NCI-H526 treated with DMSO at 0.1 percent for 48 hours (cell line): ENCODE results near the gene ERBB4.
"Not testable (repeated sequence)": the region's sequence is repeated elsewhere in the genome, so short reads cannot be mapped to it uniquely, and the experiment has no call there.

ENCODE experiments used
- DNase-seq: peaks from one replicate; lab custom pipeline; 2025; lab: John Stamatoyannopoulos, UW

Gene ERBB4

GRCh38 chr2:211723398-211723797 lies 815.2 kb downstream of the ERBB4 start:
- no peak for DNase-seq

GRCh38 chr2:211722928-211723327 lies 815.7 kb downstream of the ERBB4 start:
- DNase-seq = no peak

- DNase-seq = not testable (repeated sequence)
Measured at GRCh38 chr2:211721874-211722273, 816.7 kb downstream of the ERBB4 start.

GRCh38 chr2:211709389-211709788 lies 829.2 kb downstream of the ERBB4 start:
- no peak for DNase-seq

GRCh38 chr2:211692689-211693088 lies 845.9 kb downstream of the ERBB4 start:
- DNase-seq = no peak

- no peak for DNase-seq
Measured at GRCh38 chr2:211690736-211691135, 847.9 kb downstream of the ERBB4 start.

GRCh38 chr2:211688196-211688595 lies 850.4 kb downstream of the ERBB4 start:
- DNase-seq = no peak

GRCh38 chr2:211674715-211675114 lies 863.9 kb downstream of the ERBB4 start:
- DNase-seq = no peak

GRCh38 chr2:211673133-211673905 lies 865.3 kb downstream of the ERBB4 start:
- DNase-seq = no peak

GRCh38 chr2:211671977-211672376 lies 866.6 kb downstream of the ERBB4 start:
- no peak for DNase-seq

GRCh38 chr2:211665299-211665698 lies 873.3 kb downstream of the ERBB4 start:
- no peak for DNase-seq

GRCh38 chr2:211664321-211664720 lies 874.3 kb downstream of the ERBB4 start:
- DNase-seq = no peak

- no peak for DNase-seq
Measured at GRCh38 chr2:211654211-211654780, 884.3 kb downstream of the ERBB4 start.

GRCh38 chr2:211652327-211652726 lies 886.3 kb downstream of the ERBB4 start:
- no peak for DNase-seq

- no peak for DNase-seq
Measured at GRCh38 chr2:211649331-211649730, 889.3 kb downstream of the ERBB4 start.

- no peak for DNase-seq
Measured at GRCh38 chr2:211631503-211631902, 907.1 kb downstream of the ERBB4 start.

- DNase-seq = no peak
Measured at GRCh38 chr2:211623096-211623495, 915.5 kb downstream of the ERBB4 start.

GRCh38 chr2:211620986-211621385 lies 917.6 kb downstream of the ERBB4 start:
- DNase-seq = no peak

GRCh38 chr2:211617803-211618202 lies 920.8 kb downstream of the ERBB4 start:
- DNase-seq = no peak

- DNase-seq = no peak
Measured at GRCh38 chr2:211611621-211612020, 927.0 kb downstream of the ERBB4 start.

- DNase-seq = no peak
Measured at GRCh38 chr2:211611061-211611518, 927.5 kb downstream of the ERBB4 start.

GRCh38 chr2:211609127-211609526 lies 929.5 kb downstream of the ERBB4 start:
- no peak for DNase-seq

- no peak for DNase-seq
Measured at GRCh38 chr2:211599146-211599545, 939.5 kb downstream of the ERBB4 start.

GRCh38 chr2:211598238-211598637 lies 940.4 kb downstream of the ERBB4 start:
- no peak for DNase-seq
